ENCODE measurements around the gene F3.
A peak's percentile ranks its signal among the peaks of the same experiment; 100 is the strongest.

The F3 gene

DNA sequence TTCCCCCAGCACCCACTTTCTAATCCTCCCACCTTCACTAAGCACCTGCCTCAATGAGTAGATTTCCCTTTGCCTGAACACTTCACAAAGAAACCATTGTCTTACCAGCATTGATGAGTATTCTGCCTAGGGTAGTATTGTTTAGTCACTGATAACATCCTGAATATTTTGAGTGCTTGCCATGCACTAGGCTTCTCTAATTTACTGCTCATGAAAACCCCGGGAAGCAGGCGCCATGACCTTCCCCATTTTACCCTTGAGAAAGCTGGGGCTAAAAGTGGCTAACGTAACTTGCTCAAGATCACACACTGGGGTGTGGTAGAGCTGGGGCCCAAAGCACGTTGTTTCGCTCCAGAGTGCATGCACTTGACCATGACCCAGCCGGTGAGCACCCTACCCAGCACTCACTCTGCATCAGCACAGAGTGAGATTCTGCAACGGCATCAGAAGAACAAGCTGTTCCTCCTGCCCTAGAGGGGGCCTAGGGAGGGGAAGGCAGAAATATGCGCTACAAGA lies 10.6 kb upstream of the F3 start:
- no peak for DNase-seq (ENCODE audit: low spot score)

DNA sequence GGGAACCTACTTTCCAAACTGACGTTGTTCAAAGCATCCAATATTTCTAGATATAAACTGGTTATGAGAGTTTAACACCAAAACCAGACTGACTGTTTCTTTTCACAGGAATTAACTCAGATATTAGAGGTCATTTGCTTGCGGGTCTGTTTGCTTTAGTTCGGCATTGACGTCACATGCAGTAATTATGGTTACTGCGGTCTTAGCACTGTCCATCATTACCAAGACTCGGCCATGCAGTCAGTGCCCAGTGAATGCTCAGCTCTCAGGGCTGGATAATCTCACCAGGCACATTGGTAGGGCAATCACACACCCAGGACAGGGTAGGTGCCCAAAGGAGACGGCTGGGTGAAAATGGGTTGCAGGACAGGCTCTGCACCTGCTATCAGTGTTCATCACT lies 9.9 kb upstream of the F3 start:
- no peak for DNase-seq (ENCODE audit: low spot score)

DNA sequence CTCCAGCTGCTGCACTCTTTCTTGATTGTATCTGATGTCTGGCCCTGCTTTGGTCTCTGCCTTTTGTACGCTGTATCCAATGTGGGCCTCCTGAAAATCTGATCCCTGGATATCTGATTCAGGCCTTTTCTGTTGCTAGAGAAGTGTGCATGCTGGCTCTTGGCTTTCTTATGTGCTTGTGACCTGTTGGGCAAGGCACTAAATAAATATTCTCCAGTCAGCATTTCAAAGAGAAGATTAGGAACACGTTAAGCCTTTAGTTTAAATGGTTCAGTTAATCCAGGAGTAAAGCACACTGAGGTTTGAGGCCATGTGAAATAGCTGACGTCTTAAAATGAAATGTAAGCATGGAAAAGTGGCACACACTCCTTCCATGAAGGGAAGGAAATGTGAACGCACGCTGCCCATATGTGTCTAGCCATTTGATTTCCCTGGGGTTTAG lies 9.3 kb upstream of the F3 start:
- no peak for DNase-seq (ENCODE audit: low spot score)

DNA sequence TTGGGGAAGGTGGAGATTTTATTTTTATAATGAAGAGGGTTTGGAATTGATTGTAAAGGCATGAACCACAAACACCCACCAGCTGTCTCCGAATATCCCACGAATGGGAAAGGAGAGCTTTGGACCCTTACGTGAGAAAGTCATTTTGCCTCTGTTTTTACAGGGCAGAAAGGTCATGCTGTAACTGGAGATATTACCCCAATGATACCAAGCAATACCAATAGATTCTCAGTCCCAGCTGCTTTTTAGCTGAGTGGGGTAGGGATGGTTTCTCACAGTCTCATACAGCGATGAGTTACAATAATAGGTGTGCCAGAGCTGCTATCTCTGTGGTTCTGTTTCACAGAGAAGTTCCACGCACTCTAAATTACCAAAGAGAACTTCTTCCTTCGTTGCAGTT lies 8.8 kb upstream of the F3 start:
- no peak for DNase-seq (ENCODE audit: low spot score)

DNA sequence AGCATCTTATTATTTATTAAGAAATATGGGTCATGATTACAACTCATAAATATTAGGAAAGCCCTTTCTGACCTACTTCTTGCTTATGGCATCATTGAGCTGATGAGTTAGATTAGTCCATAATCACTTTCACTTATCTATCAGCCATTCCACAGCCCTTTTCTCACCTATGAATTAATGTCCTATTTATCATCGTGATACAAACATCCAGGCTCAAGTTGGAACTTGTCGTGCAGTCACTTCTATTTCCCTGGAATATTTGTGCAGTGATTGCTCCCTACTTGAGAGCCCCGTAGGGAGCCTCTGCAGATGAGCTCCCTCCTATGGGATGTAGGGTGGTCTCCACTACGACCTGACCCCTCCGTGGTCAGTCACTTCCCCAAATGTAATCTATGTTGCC lies 8.1 kb upstream of the F3 start:
- DNase-seq (ENCODE audit: low spot score): no peak

DNA sequence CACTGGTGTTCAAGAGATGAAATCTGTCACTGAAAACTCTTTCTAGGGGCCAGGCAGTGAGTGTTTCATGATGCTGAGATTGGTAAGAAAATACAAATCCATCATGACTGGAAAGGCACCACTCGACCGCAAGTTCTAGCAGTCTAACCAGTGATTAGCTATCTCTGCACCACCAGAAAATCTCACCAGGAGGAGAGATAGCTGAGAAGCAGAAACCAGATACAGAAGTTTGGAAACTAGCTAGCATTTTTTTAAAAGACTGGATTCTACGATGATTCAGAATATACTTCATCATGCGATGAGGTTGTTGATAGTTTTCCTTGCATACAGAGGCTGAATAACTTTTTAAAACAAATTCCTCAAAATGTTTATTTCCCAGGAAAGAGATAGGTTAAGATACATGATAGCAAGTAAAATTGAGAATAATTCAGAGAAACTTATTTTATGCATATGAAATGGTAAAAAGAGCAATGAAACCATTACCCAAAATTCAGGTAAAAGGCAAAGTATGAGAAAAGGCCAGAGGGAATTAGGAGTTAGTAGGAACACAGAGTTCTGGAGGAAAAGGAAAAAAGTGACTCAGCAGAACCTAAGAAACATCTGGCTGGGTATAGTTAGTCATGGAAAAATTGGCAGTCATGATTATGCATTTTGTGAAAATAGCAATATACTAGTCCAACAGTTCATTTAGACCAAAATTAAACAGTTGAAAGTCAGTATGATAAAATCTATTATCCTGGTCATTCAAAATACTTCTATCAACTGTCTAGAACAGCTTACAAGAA lies 3.3 kb upstream of the F3 start:
- peak; percentile 62 for DNase-seq (ENCODE audit: low spot score)

DNA sequence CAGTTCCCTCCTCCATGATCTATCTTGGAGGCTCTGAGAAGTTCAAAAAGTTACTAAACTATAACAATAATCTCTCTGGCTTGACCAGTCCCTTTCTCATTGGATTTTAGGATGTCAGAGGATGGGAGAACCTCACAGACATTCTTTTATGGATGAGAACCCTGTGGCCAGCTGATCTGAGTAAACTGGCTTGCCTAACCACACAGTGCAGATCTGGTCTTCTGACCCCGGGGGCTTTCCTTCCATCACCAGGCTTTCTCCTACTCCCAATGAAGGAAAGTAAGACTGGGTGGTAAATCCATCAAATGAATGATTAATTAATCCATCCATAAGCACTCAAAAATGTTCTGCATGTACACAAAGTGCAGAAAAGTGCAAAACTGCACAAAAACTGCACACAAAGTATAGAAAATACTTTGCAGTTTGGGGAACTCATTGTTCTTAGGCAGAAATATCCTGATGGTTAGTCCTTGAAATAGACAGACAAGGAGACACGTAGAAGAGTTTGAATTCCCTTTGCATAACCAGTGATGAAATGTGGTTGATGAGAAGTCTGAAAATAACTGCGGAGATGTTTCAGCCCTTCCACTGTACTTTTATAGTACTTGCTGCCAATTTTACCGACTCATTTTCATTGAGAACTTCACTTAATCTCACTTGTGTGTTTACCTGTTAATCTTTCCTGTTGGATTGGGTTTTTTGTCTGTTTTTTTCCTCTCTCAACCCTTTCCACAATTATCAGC lies 2.5 kb upstream of the F3 start:
- DNase-seq (ENCODE audit: low spot score): no peak

DNA sequence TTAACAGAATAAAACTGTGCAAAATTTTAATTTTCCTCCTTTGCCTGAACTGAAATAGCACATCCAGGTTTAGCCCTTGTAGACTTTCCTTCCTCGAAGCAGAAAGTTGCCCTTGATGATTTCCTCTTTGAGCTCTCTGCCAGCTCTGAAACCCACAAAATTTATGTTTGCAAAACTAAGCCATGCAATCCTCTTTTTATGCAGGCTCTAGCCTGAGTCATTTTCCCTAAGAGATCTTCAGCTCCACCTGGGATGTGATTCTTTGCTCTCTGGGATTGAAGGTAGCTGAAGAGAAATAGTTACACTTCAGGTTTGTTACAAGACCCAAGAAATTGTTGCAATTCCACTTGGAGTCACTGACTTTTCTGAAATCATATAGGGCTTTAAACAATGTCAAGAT lies 1.4 kb upstream of the F3 start:
- DNase-seq (ENCODE audit: low spot score): no peak

DNA sequence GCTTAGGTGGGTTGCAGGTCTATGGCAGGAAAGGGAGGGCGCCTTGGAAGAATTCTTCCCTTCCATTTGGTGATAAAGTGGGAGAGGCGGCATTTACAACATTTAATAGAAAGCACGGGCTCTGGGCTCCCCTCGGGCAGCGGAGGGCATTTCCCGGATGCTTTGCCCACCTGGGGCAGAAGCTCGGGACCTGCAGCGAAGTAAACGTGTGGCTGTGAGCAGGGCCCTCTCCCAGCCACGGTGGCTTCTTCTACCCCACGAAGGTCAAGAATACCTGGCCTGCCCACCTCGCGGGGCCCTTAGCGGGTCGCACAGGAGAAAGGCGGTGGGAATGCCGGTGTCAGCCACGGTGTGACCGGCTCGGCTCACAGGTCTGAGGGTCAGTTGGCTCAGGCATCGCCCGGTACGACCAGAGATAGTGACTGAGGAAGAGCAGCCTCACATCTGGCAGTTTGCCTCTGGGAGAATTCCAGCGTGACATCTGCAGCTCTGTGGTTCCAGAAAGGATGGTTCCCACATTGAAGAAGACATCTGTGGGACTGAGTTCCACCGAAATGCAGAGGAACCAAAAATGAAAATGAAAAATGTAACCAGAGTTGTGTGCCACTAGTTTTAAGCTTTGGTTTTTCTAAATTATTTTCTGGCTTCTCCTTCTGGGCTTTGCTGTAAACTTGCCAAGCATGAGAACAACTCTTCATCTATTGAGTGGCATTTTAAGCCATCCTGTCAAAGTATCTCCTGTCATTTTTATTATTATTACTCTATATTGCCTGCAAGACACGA lies 720 bp upstream of the F3 start:
- DNase-seq (ENCODE audit: low spot score): peak; percentile 30

DNA sequence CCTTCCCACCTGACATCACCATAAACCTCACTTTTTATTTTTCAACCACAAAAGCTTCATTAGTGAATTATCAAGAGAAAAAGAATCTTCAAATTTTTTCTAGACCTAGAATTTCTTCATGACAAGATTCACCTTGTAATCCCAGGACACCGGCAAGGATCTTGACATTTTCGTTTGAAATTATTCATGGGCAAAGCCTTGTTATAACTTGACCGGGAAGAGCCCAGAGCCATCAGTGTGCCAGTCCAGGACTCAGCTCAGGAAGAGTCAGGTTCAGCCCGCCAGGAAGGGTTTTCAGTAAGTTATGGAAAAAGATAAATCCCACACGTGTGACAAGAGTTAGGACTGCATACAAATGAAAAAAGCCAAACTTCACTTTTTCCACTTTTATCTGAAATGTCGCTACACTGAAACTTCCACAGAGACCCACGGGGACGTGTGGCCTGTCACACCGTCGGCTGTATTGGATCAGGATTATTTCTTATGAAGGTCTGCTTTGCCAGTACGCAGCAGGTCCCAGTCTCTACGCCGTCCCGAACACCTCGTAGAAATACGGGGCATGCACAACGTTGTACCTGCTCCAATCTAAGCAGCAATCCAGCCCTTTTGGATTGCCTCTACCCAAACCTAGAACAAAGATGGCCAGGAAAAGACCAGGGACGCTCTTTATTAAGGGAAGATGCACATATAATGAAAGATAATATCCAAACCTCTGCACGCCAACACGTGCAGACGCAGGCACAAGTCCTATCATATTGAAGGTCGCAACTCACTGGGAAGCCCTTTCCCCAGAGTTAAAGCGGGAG lies 916 bp downstream of the F3 start:
- no peak for DNase-seq (ENCODE audit: low spot score)

DNA sequence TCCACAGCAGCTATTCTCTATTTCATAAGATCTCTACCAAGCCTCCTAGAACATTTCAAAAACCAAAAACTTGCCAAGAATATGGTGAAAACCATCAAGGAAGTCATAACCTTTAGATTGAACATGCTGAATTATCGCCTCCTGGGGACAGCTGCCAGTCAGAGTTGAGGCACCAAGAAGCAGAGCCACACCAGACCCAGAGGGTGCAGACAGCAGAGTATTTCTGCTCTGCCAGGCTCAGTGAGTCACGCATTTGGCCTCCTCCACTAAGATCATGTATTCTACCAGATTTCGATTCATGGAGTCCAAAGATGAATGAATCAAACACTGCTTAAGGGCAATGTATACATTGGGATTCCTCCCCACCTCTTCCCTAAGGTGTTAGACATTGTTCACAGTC lies 2.1 kb downstream of the F3 start:
- no peak for DNase-seq (ENCODE audit: low spot score)

DNA sequence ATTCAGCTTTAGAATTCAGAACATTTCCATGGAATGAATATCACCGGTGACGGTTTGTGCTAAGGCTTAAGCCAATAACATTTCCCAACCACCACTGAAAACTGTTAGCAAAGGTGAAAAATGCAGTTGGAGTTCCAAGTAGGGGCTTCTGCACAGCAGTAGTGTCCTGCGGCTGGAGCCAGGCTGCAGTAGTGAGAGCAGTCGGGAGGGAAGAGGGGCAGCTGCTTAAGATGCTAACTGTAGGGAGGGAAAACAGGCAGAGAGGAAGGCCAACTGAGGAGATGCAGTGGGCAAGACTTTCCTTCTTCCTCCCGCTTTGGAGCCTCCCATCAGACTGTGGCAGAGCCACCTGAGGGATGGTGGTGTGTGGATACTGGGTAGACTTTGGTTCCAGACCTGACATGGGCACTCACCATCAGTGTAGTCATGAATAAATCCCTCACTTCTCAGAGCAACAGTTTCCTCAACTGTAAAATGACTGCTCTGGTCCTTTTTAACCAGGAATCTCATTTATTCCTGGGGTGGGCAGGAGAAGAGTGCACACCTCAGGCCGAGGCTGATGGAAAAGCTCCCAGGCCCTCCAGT lies 3.2 kb downstream of the F3 start:
- no peak for DNase-seq (ENCODE audit: low spot score)

DNA sequence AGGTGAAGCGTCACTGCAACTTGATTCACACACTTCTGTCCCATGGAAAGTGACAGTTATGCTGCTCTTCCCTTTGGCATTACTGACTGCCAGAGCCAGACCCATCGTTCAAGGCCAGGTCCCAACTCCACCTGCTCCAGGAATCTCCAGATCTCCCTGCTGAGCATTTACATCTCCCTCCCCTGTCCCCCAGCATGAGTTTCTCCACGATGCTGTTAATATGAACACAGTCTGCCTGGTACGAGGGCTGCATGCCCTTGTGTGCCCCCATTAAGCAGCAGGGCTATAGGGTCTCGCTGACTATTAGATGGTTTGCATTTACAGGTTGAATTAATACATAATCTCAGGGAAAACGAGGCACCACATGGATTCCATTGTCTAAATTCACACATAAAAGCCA lies 4.3 kb downstream of the F3 start:
- DNase-seq (ENCODE audit: low spot score): no peak

DNA sequence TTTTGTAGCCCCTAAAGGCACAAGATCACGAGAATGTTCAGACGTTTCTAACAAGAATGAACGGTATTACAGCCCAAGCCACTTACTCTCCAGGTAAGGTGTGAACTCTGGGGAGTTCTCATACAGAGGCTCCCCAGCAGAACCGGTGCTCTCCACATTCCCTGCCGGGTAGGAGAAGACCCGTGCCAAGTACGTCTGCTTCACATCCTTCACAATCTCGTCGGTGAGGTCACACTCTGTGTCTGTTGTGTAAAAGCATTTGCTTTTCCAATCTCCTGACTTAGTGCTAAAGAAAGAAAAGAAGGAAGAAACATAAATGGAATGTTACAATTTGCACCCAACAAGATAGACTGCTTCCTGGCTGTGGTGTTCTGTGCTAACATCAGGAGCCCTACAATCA lies 5.7 kb downstream of the F3 start:
- no peak for DNase-seq (ENCODE audit: low spot score)

DNA sequence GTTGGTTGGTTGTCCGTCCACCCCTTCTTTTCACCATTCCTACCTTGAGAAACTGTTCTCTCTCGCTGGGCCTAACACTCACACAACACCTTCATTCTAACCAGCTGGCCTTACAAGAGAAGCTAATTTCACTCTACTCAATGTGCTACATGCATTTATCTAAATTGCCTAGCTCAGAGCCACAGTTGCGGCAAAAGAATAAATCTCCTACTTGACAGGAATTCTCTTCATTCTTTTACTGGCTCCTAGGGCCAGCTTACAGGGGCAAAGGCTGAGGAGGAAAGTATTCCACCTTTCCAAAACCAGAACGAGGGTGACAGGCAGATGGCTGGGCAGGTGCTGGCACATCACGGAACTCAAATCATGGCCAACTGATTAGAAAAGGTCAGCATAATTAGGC lies 6.5 kb downstream of the F3 start:
- no peak for DNase-seq (ENCODE audit: low spot score)

DNA sequence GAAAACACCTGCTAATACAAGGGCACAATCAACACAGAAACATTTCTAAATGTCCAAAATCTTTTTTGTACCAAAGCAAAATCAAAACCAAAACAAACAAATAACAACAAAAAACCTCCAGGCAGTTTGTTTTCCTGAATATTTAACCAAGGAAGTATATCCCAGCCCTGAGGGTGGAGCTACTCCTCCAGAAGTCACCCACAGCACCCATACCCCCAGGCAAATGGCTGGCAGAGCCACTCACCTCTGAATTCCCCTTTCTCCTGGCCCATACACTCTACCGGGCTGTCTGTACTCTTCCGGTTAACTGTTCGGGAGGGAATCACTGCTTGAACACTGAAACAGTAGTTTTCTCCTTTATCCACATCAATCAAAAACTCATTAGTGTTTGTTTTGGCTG lies 9.5 kb downstream of the F3 start:
- no peak for DNase-seq (ENCODE audit: low spot score)

DNA sequence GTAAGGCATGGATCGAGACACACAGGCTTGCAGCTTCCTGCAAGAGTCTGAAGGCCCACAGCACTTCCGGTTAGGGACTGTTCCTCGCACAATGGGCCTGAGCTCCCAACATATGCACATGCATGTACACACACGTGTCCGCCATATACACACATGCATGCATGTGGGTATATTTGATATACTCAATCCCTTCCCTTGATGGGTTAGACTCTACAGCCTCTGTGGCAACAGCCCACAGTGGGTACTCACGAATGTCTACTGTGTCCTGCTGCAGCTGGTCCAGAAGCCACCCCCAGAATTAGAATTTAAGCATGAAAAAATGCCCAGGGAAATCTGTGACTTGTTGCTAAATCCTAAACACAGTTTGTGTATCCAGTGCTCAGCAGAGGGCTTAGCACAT lies 9.9 kb downstream of the F3 start:
- DNase-seq (ENCODE audit: low spot score): no peak

DNA sequence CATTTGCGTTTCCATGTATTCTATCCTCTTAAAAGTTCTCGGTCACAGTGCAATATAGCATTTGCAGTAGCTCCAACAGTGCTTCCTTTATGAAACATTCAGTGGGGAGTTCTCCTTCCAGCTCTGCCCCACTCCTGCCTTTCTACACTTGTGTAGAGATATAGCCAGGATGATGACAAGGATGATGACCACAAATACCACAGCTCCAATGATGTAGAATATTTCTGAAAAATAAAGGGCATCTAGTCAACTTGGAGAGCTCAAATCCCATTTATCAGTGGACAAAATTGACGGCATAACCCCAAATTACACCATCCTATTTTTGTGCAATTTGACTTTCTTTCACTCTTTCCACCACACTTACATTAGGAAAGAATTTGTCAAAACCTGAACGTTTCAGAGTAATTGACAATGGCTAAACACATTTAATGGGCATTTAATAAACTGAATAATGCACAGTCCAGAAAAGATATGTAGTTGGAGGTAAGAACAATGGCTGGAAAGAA lies 11.1 kb downstream of the F3 start:
- DNase-seq (ENCODE audit: low spot score): no peak

DNA sequence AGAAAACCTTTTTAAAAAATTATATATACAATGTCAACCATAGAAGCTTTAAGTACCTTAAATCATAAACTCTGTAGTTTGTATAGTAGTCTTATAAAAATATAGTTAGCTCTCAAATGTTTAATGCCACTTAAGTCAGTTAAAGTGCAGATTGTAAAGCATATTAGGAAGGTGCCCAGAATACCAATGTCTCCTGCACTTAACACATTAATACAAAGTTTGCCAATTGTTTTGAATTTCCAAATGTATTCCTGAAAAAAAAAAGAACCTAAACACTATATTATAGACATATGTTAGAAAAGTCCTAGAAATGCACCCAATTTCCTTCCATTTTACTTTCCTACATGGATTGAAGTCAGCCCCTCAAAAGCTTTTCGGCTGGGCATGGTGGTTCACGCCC lies 12.1 kb downstream of the F3 start:
- DNase-seq (ENCODE audit: low spot score): no peak

DNA sequence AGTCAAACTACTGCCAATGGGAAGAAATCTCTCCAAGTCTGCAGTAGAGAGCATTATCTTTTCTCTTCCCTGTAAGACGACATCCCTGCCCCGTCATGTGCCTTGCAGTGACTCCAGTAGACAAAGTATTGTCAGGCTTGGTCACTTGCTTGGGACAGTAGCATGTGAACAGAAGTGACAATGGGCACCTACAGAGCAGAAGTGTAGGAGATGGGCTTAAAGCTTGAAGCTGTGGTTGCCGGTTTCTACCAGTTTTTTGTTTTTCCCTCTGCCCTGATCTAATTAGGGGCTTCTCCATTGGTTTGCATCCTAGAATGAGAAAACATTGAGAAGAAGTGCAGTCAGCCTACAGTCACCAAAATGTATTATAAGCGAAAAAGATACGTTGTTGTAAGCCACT lies 12.7 kb downstream of the F3 start:
- no peak for DNase-seq (ENCODE audit: low spot score)

DNA sequence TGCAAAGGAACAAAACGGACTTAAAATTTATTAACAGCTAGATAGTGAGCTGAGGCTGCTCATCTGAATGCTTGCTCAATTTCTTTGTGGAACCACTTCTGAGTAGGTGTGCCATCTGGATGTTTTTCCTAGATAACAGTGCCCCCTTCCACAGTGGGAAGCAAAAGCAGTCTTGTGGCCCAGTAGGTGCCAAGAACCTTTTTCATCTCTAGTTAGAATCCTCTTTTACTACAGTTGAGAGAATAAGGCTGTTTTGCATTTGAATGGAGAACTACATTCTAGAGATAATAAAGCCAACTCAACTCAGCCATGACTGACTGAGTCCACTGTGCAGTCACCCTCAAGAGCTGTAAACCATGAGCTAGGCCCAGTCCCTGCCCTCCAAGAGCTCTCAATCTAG lies 13.3 kb downstream of the F3 start:
- DNase-seq (ENCODE audit: low spot score): no peak
